Activated T-cell treated with anti-CD3 and anti-CD28 coated beads, Interleukin-2, amount 50 U/mL, for 24 hours (primary cell): ENCODE measurements around the gene CRHR1.
"Not testable (repeated sequence)": the region's sequence is repeated elsewhere in the genome, so short reads cannot be mapped to it uniquely, and the experiment has no call there.

Experiments used
- DNase-seq: peaks from one replicate; pipeline ENCODE4 v3.0.0-alpha.2; 2020
- H3K27ac Mint-ChIP-seq: 2 replicates; pipeline ENCODE4 v1.8.0; 2020; ENCODE audit warnings: mild to moderate bottlenecking, mixed read lengths
- H3K27me3 Mint-ChIP-seq: 2 replicates; pipeline ENCODE4 v1.8.0; 2020; ENCODE audit warnings: mixed read lengths
- H3K36me3 Mint-ChIP-seq: 2 replicates; pipeline ENCODE4 v1.8.0; 2020; ENCODE audit warnings: low read depth, mixed read lengths
- H3K4me1 Mint-ChIP-seq: 2 replicates; pipeline ENCODE4 v1.8.0; 2020; ENCODE audit warnings: low read depth, mixed read lengths
- H3K4me3 Mint-ChIP-seq: 2 replicates; pipeline ENCODE4 v1.8.0; 2020; ENCODE audit warnings: mild to moderate bottlenecking, moderate library complexity, mixed read lengths
- H3K9me3 Mint-ChIP-seq: 2 replicates; pipeline ENCODE4 v1.8.0; 2020; ENCODE audit warnings: mixed read lengths

The CRHR1 gene

GRCh38 chr17:45857977-45858708, 74.0 kb downstream of the CRHR1 start:
- H3K36me3 Mint-ChIP-seq = no peaks in the 10 kb centered on the region
- H3K4me3 Mint-ChIP-seq = no peak overlapping the region
- no peak overlapping the region for H3K27ac Mint-ChIP-seq
- peaks cover 2% of the 10 kb centered on the region for H3K4me1 Mint-ChIP-seq
- H3K9me3 Mint-ChIP-seq = no peaks in the 10 kb centered on the region
- no peak for DNase-seq
- H3K27me3 Mint-ChIP-seq = peaks cover 47% of the 10 kb centered on the region

DNA sequence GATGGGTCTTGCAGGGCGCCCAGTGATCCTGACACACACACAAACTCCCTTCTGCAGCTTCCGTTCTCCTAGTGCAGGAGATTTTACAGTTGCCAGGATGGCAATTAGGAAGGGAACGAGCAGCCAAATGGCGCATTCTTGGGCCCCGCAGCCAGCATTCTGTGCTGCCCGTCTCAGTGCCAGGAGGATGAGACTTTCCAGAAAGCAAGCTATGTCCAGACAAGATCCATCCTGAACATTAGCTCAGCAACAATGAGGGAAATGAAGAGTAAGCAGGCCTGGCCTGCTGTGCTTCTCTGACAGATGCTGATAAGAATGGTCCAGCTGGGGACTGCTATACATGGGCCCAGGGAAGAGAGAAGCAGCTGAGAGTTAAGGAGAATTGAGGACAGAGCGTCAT, 77.0 kb downstream of the CRHR1 start:
- H3K4me3 Mint-ChIP-seq = no peak overlapping the region
- H3K36me3 Mint-ChIP-seq = no peaks in the 10 kb centered on the region
- DNase-seq = no peak
- H3K4me1 Mint-ChIP-seq = no peaks in the 10 kb centered on the region
- no peak overlapping the region for H3K27ac Mint-ChIP-seq
- peaks cover 50% of the 10 kb centered on the region for H3K27me3 Mint-ChIP-seq
- no peaks in the 10 kb centered on the region for H3K9me3 Mint-ChIP-seq

DNA sequence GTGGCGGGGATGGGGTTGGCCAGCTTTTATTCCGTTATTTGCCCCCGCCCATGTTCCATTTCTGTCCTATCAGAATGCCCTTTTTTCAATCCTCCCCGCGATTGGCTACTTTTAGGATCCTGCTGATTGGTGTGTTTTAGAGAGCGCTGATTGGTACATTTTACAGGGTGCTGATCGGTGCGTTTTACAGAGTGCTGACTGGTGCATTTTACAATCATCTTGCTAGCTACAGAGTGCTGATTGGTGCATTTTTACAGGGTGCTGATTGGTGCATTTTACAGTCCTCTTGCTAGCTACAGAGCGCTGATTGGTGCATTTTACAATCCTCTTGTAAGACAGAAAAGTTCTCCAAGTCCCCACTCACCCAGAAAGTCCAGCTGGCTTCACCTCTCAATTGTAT, 78.0 kb downstream of the CRHR1 start:
- peaks cover 50% of the 10 kb centered on the region for H3K27me3 Mint-ChIP-seq
- DNase-seq, H3K36me3 Mint-ChIP-seq, H3K4me3 Mint-ChIP-seq, H3K9me3 Mint-ChIP-seq, H3K27ac Mint-ChIP-seq, H3K4me1 Mint-ChIP-seq: not testable (repeated sequence)

GRCh38 chr17:45863857-45864654, 79.9 kb downstream of the CRHR1 start:
- Mint-ChIP-seq H3K27me3 (peaks cover 41% of the 10 kb centered on the region), H3K9me3 (no peaks in the 10 kb centered on the region), H3K27ac (no peak overlapping the region), H3K4me1 (no peaks in the 10 kb centered on the region), H3K36me3 (no peaks in the 10 kb centered on the region), H3K4me3 (no peak overlapping the region)
- DNase-seq = no peak

DNA sequence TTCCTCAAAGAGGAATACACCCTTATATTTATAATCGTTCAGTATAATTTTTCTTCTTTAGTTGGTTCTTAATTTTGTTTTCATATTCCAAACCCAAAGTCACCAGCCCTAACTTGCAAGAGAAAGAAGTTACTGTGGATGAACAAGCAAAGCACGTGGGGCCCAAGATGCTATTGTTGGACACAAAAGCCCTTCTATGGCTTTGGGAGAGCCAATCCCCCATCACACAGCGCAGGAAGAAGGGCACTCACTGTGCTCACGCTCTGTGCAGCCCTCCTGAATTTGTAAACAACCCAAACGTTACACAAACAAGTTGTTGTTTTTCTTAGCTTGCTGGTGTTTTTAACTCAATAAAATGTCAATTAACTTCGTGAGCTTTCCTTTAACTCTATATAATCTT, 83.1 kb downstream of the CRHR1 start:
- peaks cover 7% of the 10 kb centered on the region for H3K4me1 Mint-ChIP-seq
- H3K4me3 Mint-ChIP-seq = no peak overlapping the region
- no peaks in the 10 kb centered on the region for H3K36me3 Mint-ChIP-seq
- DNase-seq = no peak
- peaks cover 27% of the 10 kb centered on the region for H3K27me3 Mint-ChIP-seq
- no peak overlapping the region for H3K27ac Mint-ChIP-seq
- H3K9me3 Mint-ChIP-seq = no peaks in the 10 kb centered on the region

GRCh38 chr17:45867702-45868101, 83.6 kb downstream of the CRHR1 start:
- no peak for DNase-seq
- no peak overlapping the region for H3K27ac Mint-ChIP-seq
- no peaks in the 10 kb centered on the region for H3K36me3 Mint-ChIP-seq
- H3K4me1 Mint-ChIP-seq = peaks cover 7% of the 10 kb centered on the region
- no peak overlapping the region for H3K4me3 Mint-ChIP-seq
- H3K9me3 Mint-ChIP-seq = no peaks in the 10 kb centered on the region
- H3K27me3 Mint-ChIP-seq = peaks cover 26% of the 10 kb centered on the region

- no peak for DNase-seq
- Mint-ChIP-seq H3K4me1 (peaks cover 8% of the 10 kb centered on the region), H3K9me3 (no peaks in the 10 kb centered on the region), H3K27me3 (peaks cover 26% of the 10 kb centered on the region), H3K27ac (no peak overlapping the region), H3K36me3 (no peaks in the 10 kb centered on the region), H3K4me3 (no peak overlapping the region)
These were observed 84.2 kb downstream of the CRHR1 start for GRCh38 chr17:45868276-45868675.

DNA sequence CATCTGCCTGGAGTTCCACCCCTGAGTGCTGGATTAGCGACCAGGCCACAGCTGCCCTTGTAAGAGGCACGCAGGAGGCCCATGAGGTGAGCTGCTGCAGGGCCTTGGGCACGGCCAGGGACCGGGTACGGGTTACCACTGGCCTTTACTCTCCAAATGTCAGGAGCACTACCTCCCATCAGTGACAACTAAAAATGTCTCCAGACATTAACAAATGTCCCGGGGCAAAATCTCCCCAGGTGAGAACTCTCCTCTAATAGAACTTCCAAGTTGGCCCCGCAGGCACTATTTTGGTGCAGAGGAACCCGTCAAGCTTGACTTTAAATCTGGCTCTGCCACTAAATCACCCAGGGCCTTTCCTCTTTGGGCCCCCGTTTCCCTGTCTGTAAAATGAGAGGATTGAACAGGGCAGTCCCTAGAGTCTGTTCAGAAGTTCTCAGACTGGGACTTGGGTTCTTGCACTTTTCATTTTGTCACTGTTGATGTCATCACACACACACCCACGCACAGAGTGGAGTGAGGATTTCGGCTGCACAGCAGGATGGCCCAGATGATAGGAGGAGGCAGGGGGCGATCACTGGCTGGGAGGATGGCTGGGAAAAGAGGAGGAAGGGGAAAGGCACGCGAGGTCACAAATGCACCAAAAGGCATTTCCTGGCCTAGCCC, 85.7 kb downstream of the CRHR1 start:
- no peak for DNase-seq
- Mint-ChIP-seq H3K9me3 (no peaks in the 10 kb centered on the region), H3K36me3 (no peaks in the 10 kb centered on the region), H3K27ac (no peak overlapping the region), H3K4me3 (no peak overlapping the region), H3K27me3 (peaks cover 14% of the 10 kb centered on the region), H3K4me1 (peaks cover 17% of the 10 kb centered on the region)

- H3K4me1 Mint-ChIP-seq = peaks cover 17% of the 10 kb centered on the region
- no peaks in the 10 kb centered on the region for H3K9me3 Mint-ChIP-seq
- no peaks in the 10 kb centered on the region for H3K36me3 Mint-ChIP-seq
- H3K27me3 Mint-ChIP-seq = peaks cover 9% of the 10 kb centered on the region
- H3K27ac Mint-ChIP-seq = no peak overlapping the region
- no peak for DNase-seq
- H3K4me3 Mint-ChIP-seq = no peak overlapping the region
These were observed 86.3 kb downstream of the CRHR1 start for GRCh38 chr17:45870342-45870974.

- H3K36me3 Mint-ChIP-seq = no peaks in the 10 kb centered on the region
- H3K9me3 Mint-ChIP-seq = no peaks in the 10 kb centered on the region
- H3K4me1 Mint-ChIP-seq = peaks cover 17% of the 10 kb centered on the region
- DNase-seq = no peak
- peaks cover 8% of the 10 kb centered on the region for H3K27me3 Mint-ChIP-seq
- no peak overlapping the region for H3K4me3 Mint-ChIP-seq
- H3K27ac Mint-ChIP-seq = no peak overlapping the region
These were observed 87.6 kb downstream of the CRHR1 start for GRCh38 chr17:45871718-45872117.

DNA sequence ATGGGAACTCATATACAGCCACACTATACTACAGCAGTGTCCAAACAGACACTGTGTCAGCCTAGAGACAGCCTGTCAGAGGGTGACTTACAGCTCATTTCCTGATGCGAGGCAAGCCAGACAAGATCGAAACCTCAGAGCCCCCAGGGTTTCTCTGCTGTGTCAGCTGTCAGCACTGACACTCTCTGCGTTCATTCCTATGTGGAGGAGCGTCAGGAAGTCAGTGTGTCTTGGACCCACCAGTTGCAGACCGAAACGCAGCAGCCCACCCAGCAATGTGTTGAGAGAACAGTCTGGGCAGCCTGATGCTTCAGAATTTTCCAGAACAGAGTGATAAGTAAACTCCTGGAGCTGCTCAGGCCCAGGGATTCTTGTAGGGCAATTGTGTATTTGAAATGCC, 89.6 kb downstream of the CRHR1 start:
- H3K4me1 Mint-ChIP-seq = peaks cover 17% of the 10 kb centered on the region
- peaks cover 4% of the 10 kb centered on the region for H3K27me3 Mint-ChIP-seq
- H3K4me3 Mint-ChIP-seq = no peak overlapping the region
- H3K27ac Mint-ChIP-seq = peak overlapping the region; percentile 83
- H3K9me3 Mint-ChIP-seq = no peaks in the 10 kb centered on the region
- H3K36me3 Mint-ChIP-seq = no peaks in the 10 kb centered on the region
- DNase-seq = peak; percentile 44

GRCh38 chr17:45874151-45874550, 90.0 kb downstream of the CRHR1 start:
- no peak overlapping the region for H3K4me3 Mint-ChIP-seq
- H3K27me3 Mint-ChIP-seq = peaks cover 4% of the 10 kb centered on the region
- no peak overlapping the region for H3K27ac Mint-ChIP-seq
- DNase-seq = no peak
- H3K36me3 Mint-ChIP-seq = no peaks in the 10 kb centered on the region
- H3K9me3 Mint-ChIP-seq = no peaks in the 10 kb centered on the region
- peaks cover 17% of the 10 kb centered on the region for H3K4me1 Mint-ChIP-seq

- Mint-ChIP-seq H3K4me1 (peaks cover 13% of the 10 kb centered on the region), H3K4me3 (no peak overlapping the region)
These were observed 92.4 kb downstream of the CRHR1 start for GRCh38 chr17:45876539-45876938.

DNA sequence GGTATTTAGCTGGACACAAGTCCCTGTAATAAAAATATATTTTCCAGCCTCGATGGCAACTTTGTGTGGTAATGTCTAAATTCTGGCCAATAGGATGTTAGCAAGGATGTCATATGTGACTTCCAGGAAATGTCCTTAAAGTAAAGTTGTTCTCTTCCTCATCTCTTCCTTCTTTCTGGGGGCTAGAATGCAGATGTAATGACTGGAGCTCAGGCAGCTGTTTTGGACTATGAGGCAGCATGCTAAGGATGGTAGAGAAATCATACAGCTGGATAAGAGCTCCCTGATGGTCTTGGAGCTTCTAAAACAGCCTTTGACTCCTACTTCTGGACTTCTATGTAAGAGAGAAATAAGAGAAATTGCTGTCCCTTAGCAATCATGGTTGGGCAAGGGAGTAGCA, 93.3 kb downstream of the CRHR1 start:
- H3K36me3 Mint-ChIP-seq = no peaks in the 10 kb centered on the region
- H3K4me1 Mint-ChIP-seq = peaks cover 10% of the 10 kb centered on the region
- no peak overlapping the region for H3K4me3 Mint-ChIP-seq
- no peak for DNase-seq
- H3K9me3 Mint-ChIP-seq = no peaks in the 10 kb centered on the region
- H3K27ac Mint-ChIP-seq = no peak overlapping the region
- H3K27me3 Mint-ChIP-seq = peaks cover 10% of the 10 kb centered on the region

More at GRCh38 chr17:45876539-45876938, 92.4 kb downstream of the CRHR1 start:
- DNase-seq = no peak
- no peak overlapping the region for H3K27ac Mint-ChIP-seq
- H3K36me3 Mint-ChIP-seq = no peaks in the 10 kb centered on the region
- H3K27me3 Mint-ChIP-seq = peaks cover 7% of the 10 kb centered on the region
- no peaks in the 10 kb centered on the region for H3K9me3 Mint-ChIP-seq
